B cell (primary cell): ENCODE data around the gene METTL23. TPM values are rescaled to one million over a fixed set of nuclear protein-coding genes. Genes with fewer than 3 reads are reported as not detected.

Experiments used
- ATAC-seq: fragments of 200-7000 bp; cut with Tn5 transposase; one replicate; pipeline ENCODE4 v1.10.0; 2021; ENCODE audit warnings: low read depth, mild to moderate bottlenecking, moderate number of reproducible peaks, moderate library complexity
- CTCF ChIA-PET: fragments of 350-600 bp; sonication (Branson Sonifier 250); formaldehyde crosslinking; loops from one replicate; lab custom pipeline; 2021; ENCODE audit warnings: antibody characterized with exemption, inconsistent platforms; lab: Charles Lee
- POLR2A ChIA-PET: fragments of 350-600 bp; sonication (Branson Sonifier 250); formaldehyde crosslinking; loops from one replicate; lab custom pipeline; 2021; ENCODE audit warnings: antibody characterized with exemption; lab: Charles Lee
- DNase-seq: peaks from one replicate; pipeline ENCODE4 v3.0.0; 2013
- H2AFZ ChIP-seq: 2 replicates; pipeline ENCODE4 v1.6.1; 2012; ENCODE audit warnings: mild to moderate bottlenecking, low read depth, low read length; ENCODE audit not compliant: insufficient read depth, poor library complexity, severe bottlenecking
- H3K27ac ChIP-seq, 2 donors: 1 replicate in 1 of 2; 2 replicates in 1 of 2; pipeline ENCODE4 v1.5.1; 2012 to 2013; ENCODE audit warnings: low read length in 2 of 2, mild to moderate bottlenecking in 2 of 2, moderate library complexity in 1 of 2
- H3K27me3 ChIP-seq, 4 experiments: fragments of 200-600 bp in 1 of 4; sonication (generic) in 1 of 4; replicated peaks in 1 of 4; 1 replicate in 2 of 4; 2 replicates in 2 of 4; pipeline versions ENCODE4 v1.6.1 to v1.7.0; 2013 to 2016; ENCODE audit warnings: low read length in 3 of 4, mild to moderate bottlenecking in 2 of 4, mixed read lengths in 1 of 4, moderate library complexity in 1 of 4; ENCODE audit not compliant: insufficient read depth in 4 of 4, control insufficient read depth in 3 of 4; ENCODE audit errors: control extremely low read depth in 1 of 4
- H3K36me3 ChIP-seq, 2 experiments: replicated peaks in 1 of 2; 1 replicate in 1 of 2; 2 replicates in 1 of 2; pipeline versions ENCODE4 v1.6.1 to v1.7.1; 2013; ENCODE audit warnings: low read length in 1 of 2; ENCODE audit not compliant: insufficient read depth in 2 of 2, control insufficient read depth in 1 of 2; ENCODE audit errors: control extremely low read depth in 1 of 2, extremely low read depth in 1 of 2
- H3K4me1 ChIP-seq, 2 donors: fragments of 200-600 bp in 1 of 2; sonication (generic) in 1 of 2; 1 replicate in 1 of 2; 2 replicates in 1 of 2; pipeline versions ENCODE4 v1.5.1 to v1.6.1; 2013 to 2017; ENCODE audit warnings: low read length in 2 of 2; ENCODE audit not compliant: control insufficient read depth in 2 of 2, insufficient read depth in 2 of 2
- H3K4me2 ChIP-seq: replicated peaks from 2 replicates; pipeline ENCODE3; 2012; ENCODE audit warnings: mild to moderate bottlenecking, low read depth, low read length; ENCODE audit not compliant: poor library complexity, severe bottlenecking
- H3K4me3 ChIP-seq, 5 experiments: fragments of 200-600 bp in 1 of 5; sonication (generic) in 1 of 5; 1 replicate in 3 of 5; 2 replicates in 2 of 5; pipeline versions ENCODE4 v1.5.1 to v1.7.0; 2011 to 2016; ENCODE audit warnings: low read length in 4 of 5, mild to moderate bottlenecking in 4 of 5, low read depth in 2 of 5, control low read depth in 1 of 5, moderate library complexity in 1 of 5; ENCODE audit not compliant: insufficient read depth in 1 of 5; ENCODE audit errors: control extremely low read depth in 1 of 5, extremely low read depth in 1 of 5
- H3K79me2 ChIP-seq: fragments of 200-600 bp; sonication (generic); one replicate; pipeline ENCODE4 v1.6.0; 2016; ENCODE audit warnings: low read length; ENCODE audit not compliant: control insufficient read depth, insufficient read depth
- H3K9ac ChIP-seq: fragments of 200-600 bp; sonication (generic); 2 replicates; pipeline ENCODE4 v1.6.1; 2017; ENCODE audit warnings: mild to moderate bottlenecking, low read length, moderate library complexity
- H3K9me3 ChIP-seq, 3 donors: one replicate each; pipeline versions ENCODE4 v1.6.1 to v1.7.1; 2013; ENCODE audit warnings: low read length in 2 of 3; ENCODE audit not compliant: control insufficient read depth in 2 of 3, insufficient read depth in 1 of 3; ENCODE audit errors: control extremely low read depth in 1 of 3
- H4K20me1 ChIP-seq: 2 replicates; pipeline ENCODE4 v1.6.0; 2012; ENCODE audit warnings: mild to moderate bottlenecking, low read length; ENCODE audit not compliant: insufficient read depth, control insufficient read depth, poor library complexity, severe bottlenecking
- H3K27ac Mint-ChIP-seq: one replicate; pipeline ENCODE4 v1.8.0; 2021; ENCODE audit warnings: mixed read lengths
- H3K27me3 Mint-ChIP-seq: one replicate; pipeline ENCODE4 v1.8.0; 2021; ENCODE audit warnings: mixed read lengths
- H3K4me1 Mint-ChIP-seq: one replicate; pipeline ENCODE4 v1.8.0; 2021; ENCODE audit warnings: mixed read lengths
- H3K4me3 Mint-ChIP-seq: one replicate; pipeline ENCODE4 v1.8.0; 2021; ENCODE audit warnings: mixed read lengths
- H3K9me3 Mint-ChIP-seq: one replicate; pipeline ENCODE4 v1.8.0; 2022; ENCODE audit warnings: mixed read lengths; ENCODE audit not compliant: insufficient read depth
- EZH2 ChIP-seq: IDR thresholded peaks from 2 replicates; pipeline ENCODE4 v1.6.1; 2012; ENCODE audit warnings: borderline replicate concordance, low read depth, mild to moderate bottlenecking, moderate library complexity, low read length; ENCODE audit not compliant: insufficient read depth, poor library complexity, severe bottlenecking
- WGBS: methylation state at CpG from one replicate; pipeline ENCODE4 v1.1.5; 2013; ENCODE audit warnings: missing lambda C conversion rate; ENCODE audit not compliant: insufficient coverage; 5-methylcytosine and 5-hydroxymethylcytosine counted together
- intact Hi-C: fragments of 100-400 bp; cut with micrococcal nuclease; formaldehyde crosslinking; loops from one replicate; pipeline ENCODE4 v1.10.0; 2022
- polyA plus RNA-seq: library from polyadenylated mRNA; depleted of rRNA; stranded (reverse); fragments of >200 nt; gene quantifications from 2 replicates; pipeline ENCODE4 v1.2.3, GENCODE V29; 2012
- total RNA-seq, 2 donors: library from RNA; stranded (reverse); fragments of 120-200 nt in 1 of 2; gene quantifications; 1 replicate in 1 of 2; 2 replicates in 1 of 2; pipeline versions ENCODE4 v1.2.3 to v1.2.4, GENCODE V29; 2013 to 2022
- TF ChIP-seq, protein P1 (sequence below): fragments of 200-600 bp; IDR thresholded peaks from one replicate; pipeline ENCODE4 v1.8.0; 2022; ENCODE audit warnings: antibody characterized with exemption, mild to moderate bottlenecking

The METTL23 gene
- total and polyA plus RNA-seq, 2 donors (not counting 1 experiment from before 2014, with no cell fraction given): 64.0 to 68.1 TPM

DNA sequence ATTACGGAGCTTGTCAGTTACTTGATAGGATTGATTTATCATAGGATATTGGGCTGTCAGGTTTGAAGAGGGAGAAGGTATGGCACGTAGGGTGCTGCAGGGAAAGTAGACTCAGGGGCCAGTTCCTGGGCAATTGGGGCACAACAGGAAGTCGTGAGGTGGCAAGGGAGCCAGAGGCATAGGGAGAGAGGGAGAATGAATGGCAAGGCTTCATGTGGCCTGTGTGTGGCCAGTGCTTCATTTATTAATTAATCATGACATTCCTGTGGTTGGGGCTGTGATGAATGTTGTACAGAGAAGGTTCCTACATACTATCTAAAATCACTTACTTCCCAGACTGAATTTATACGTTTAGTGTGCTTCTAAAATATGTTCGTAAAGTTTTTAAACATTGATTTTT lies 30.6 kb downstream of the METTL23 start:
- Histone ChIP-seq H2AFZ (no peak overlapping the region), H3K4me2 (no peak overlapping the region), H3K36me3 (peaks cover 7 to 10% of the 10 kb centered on the region in 2 experiments), H4K20me1 (no peaks in the 10 kb centered on the region), H3K27me3 (no peaks in the 10 kb centered on the region), H3K27ac (no peak overlapping the region), H3K9ac (no peak overlapping the region), H3K79me2 (no peaks in the 10 kb centered on the region), H3K9me3 (no peaks in the 10 kb centered on the region), H3K4me1 (peaks cover 0 to 6% of the 10 kb centered on the region in 2 donors), H3K4me3 (no peak overlapping the region)
- intact Hi-C loops: no loop called here
- WGBS: 98% methylated on average over 4 of the region's 5 CpGs
- CTCF ChIA-PET: no interaction called here
- no peak overlapping the region for H3K27ac Mint-ChIP-seq
- H3K9me3 Mint-ChIP-seq: no peaks in the 10 kb centered on the region
- POLR2A ChIA-PET: no interaction called here
- TF ChIP-seq, protein P1, sequence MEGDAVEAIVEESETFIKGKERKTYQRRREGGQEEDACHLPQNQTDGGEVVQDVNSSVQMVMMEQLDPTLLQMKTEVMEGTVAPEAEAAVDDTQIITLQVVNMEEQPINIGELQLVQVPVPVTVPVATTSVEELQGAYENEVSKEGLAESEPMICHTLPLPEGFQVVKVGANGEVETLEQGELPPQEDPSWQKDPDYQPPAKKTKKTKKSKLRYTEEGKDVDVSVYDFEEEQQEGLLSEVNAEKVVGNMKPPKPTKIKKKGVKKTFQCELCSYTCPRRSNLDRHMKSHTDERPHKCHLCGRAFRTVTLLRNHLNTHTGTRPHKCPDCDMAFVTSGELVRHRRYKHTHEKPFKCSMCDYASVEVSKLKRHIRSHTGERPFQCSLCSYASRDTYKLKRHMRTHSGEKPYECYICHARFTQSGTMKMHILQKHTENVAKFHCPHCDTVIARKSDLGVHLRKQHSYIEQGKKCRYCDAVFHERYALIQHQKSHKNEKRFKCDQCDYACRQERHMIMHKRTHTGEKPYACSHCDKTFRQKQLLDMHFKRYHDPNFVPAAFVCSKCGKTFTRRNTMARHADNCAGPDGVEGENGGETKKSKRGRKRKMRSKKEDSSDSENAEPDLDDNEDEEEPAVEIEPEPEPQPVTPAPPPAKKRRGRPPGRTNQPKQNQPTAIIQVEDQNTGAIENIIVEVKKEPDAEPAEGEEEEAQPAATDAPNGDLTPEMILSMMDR: no peak
- no peak for TF ChIP-seq EZH2
- H3K4me3 Mint-ChIP-seq: no peak overlapping the region
- H3K4me1 Mint-ChIP-seq: peaks cover 9% of the 10 kb centered on the region
- ATAC-seq (no peak), DNase-seq (no peak)
- no peaks in the 10 kb centered on the region for H3K27me3 Mint-ChIP-seq

DNA sequence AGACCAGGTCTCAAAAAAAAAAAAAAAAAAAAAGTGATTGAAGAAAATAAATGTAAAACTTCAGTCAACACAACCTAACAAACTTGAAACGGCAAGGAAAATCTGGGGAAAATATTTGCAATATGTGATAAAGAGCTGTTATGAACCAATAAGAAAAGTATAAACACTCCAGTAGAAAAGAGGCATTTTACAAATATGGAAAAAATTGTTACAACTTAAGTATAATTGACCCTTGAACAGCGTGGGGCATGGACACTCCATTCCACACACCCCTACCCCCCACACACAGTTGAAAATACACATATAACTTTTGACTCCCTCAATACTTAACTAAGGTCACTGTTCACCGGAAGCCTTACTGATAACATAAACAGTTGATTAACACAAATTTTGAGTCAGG lies 31.9 kb downstream of the METTL23 start:
- Histone ChIP-seq H3K4me1 (no peaks in the 10 kb centered on the region), H3K9ac (no peak overlapping the region), H3K27me3 (no peaks in the 10 kb centered on the region), H3K4me2 (no peak overlapping the region), H3K9me3 (no peaks in the 10 kb centered on the region), H3K79me2 (no peaks in the 10 kb centered on the region), H3K36me3 (peaks cover 7 to 10% of the 10 kb centered on the region in 2 experiments), H3K4me3 (no peak overlapping the region), H3K27ac (no peak overlapping the region), H2AFZ (no peak overlapping the region), H4K20me1 (no peaks in the 10 kb centered on the region)
- Mint-ChIP-seq H3K9me3 (no peaks in the 10 kb centered on the region), H3K27ac (no peak overlapping the region), H3K27me3 (no peaks in the 10 kb centered on the region), H3K4me1 (peaks cover 2% of the 10 kb centered on the region), H3K4me3 (no peak overlapping the region)
- TF ChIP-seq, protein P1: no peak
- no peak for TF ChIP-seq EZH2
- no peak for ATAC-seq
- intact Hi-C loops: no loop called here
- no peak for DNase-seq
- ChIA-PET CTCF (interaction anchor here (0.6 kb wide), 1 partner anchor 40 kb away, joined by 4 read pairs; no protein-coding TSS in a partner anchor), POLR2A (no interaction called here)
- 100% methylated on average over 1 of the region's 3 CpGs for WGBS
